GM21825 (cell line): ENCODE data around the gene BCAR3.
"Not testable (repeated sequence)": the region's sequence is repeated elsewhere in the genome, so short reads cannot be mapped to it uniquely, and the experiment has no call there.

Source experiments
- ATAC-seq: cut with Tn5 transposase; IDR thresholded peaks from one replicate; pipeline ENCODE4 v1.9.1; 2021; ENCODE audit warnings: mild to moderate bottlenecking, moderate library complexity; ENCODE audit not compliant: unreplicated experiment

BCAR3 gene

DNA sequence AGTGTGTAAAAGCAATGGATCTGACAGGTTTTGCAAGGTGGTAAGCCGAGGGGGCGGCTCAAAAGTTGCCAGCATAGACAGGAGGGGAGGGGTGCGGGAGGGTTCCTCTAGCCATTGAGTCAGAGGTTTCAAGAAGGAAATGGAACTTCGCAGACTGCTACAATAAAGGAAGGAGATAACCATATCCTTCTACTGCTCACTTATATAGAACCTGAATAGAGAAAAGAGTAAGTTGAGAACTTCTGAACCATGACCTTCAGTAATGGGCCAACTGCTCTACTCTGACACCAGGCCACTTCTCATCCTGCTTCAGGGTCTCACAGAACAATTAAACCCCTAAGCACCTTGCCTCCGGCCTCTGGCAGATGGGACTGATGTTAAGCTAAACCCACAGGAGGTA is 26.3 kb upstream of the BCAR3 start:
- peak; percentile 66 for ATAC-seq

DNA sequence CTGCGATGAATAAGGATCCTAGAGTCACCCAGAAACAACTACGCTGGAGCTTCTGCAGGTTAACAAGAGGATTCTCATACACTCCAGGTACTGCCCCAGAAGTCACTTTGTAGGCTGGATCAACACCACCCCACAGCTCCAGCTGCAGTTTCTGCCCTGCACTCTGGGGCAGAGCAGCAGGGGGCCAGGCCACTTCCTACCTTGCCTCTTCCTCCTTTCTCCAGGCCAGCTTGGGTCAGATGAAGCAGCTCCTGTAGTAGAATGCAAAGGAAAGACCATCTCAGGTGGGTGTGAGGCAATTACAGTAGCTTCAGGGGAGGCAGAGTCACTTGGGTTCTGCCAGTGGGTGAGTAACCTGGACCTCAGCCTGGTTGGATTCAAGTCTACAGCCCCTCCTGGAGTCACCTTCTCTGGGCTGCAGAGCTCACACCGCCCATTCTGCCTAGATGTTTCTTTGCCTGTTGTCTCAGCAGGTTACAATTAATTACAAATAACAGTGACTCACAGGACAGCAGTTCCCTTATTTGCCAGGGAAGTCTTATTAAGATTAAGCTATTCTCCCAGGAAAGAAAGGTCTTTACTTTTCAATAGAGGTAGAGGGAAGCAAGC is 24.4 kb upstream of the BCAR3 start:
- ATAC-seq: no peak

DNA sequence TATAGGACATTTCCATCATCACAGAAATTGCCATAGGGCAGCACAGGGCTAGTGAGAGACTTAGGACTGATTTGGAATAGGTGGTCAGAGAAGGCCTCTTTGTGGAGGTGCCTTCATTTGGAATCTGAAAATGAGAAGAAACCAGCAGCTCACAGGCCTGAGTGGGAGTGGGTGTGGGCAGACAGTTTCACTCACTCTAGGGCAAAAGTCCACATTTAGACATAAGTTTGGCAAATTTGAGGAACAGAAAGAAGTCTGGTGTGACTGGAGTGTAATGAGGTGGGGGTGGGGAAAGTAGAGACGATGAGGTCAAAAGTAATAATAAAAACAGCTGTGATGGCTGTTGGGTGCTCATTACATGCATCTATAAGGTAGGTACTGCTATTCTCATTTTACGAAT is 22.4 kb upstream of the BCAR3 start:
- peak; percentile 37 for ATAC-seq

DNA sequence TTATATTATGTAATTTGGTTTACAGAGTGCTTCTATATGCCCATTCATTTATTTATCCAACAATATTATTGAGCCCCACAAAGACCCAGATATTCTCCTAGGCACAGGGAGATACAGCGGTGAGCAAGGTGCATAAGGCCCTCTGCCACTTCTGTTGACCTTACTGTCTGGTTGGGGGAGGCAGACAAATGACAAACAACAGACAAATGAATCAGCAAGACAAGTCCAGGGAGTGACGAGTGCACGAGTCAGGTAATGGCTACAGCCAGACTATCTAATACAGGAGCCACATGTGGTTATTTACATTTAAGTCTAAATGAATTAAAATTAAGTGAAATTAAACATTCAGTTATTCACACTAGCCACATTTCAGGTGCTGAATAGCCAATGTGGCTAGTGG is 22.0 kb upstream of the BCAR3 start:
- ATAC-seq: no peak

DNA sequence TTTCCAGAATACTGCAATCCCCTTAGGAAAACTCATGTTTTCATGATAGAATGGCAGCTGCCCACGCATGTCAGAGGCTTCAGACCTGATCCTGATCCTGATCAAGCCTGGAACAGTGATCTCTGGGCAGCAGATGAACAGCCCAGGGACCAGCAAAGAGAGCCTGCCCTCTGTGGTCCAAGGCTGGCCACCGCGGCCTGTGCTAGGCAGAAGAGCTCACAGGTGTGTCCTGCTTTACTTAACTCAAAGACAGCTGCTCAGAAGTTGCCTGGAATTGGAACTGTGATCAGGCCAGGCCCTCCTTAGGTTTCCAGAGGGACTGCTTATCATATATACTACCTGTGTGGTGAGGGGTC is 21.2 kb upstream of the BCAR3 start:
- ATAC-seq: no peak

DNA sequence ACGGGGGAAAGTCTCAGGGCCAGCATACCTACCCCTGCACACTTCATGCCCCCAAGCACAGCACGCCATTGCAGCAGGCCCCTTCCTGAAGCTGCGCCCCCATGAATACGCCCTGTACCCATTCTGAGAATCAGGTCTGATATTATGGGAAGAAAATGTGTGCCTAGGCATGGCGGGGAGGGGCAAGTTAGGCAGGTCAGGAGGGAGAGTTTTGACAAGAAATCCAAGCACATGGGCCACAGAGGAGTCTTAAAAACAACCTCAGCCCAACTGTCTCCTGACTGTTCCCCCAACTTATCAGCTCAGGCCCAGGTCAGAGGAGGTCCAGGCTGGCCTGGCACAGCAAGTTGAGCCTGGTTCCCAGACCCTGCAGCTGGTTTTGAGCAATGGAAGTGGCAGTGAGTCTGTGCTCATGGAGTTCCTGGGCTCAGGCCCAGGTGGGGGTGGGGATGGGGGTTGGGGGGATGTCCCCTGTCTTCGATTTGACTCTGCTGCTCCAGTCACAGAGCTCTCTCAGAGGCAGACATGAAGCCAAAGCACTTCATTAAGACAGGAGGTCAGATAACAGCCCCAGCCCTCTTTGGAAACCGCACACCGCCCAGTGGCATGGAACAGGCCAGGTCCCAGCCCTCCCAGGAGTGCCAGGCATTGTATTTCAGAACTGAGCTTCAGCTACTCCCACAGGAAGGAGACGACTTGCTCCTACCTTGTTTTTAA is 20.6 kb upstream of the BCAR3 start:
- peak; percentile 37 for ATAC-seq

DNA sequence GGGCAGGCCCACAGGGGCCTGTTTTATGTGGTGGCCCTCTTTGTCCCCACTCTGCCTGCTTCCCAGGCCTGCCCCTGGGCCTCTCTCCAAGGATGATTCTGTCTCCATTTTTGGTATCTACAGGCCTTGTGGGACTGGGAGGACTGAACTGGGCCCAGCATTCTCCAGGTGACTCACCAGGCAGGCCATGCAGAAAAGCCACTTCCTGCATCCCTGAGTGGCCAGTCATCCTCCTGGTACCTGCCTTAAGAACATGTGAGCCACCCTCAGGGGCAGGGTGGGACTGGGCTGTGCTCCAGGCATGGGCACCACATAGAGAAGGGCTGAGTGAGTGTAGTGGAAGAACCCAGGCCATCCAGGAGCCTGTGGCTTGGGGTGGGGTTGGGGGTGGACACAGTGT is 20.0 kb upstream of the BCAR3 start:
- ATAC-seq: no peak

DNA sequence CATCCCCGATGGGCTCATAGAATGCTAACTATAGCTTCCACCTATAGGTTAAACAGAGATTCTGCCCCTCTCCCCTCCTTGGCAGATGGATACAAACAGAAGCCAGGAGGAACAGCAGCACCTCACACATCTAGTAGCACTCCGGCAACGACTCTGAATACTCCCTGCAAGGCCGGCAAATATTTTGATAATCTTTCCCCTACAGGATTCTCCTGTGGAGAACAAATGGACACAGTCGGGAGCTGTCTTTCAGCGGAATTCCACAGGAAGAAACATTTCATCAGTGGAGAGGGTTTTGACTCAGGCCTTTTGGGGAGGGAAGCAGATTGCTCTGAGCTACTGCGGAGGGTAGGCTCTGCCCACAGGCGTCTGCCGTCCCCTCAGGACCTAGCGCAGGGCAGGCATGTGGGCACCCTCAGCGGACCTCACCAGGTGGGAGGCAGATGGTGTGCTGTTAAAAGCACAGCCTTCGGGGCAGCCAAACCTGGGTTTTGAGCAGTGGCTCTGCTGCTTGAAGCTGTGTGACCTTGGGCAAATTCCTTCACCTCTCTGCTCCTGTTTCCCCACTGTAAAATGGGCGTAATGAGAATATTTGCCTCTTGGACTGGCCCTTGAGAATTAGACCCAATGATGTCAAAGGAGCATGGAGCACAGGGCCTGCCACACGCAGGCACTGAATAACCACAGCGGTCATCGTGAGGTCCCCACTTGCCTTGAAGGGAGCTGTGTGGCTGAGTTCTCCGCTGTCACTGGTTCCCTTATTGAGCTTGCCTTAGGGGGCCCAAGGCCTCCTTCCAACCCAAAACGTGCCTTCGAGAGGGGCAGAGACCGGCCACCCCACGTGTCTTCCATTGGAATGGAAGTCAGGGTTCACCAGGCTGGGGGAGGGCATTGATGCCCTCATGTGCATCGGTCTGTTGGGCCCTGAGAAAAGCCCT is 19.2 kb upstream of the BCAR3 start:
- ATAC-seq: no peak

DNA sequence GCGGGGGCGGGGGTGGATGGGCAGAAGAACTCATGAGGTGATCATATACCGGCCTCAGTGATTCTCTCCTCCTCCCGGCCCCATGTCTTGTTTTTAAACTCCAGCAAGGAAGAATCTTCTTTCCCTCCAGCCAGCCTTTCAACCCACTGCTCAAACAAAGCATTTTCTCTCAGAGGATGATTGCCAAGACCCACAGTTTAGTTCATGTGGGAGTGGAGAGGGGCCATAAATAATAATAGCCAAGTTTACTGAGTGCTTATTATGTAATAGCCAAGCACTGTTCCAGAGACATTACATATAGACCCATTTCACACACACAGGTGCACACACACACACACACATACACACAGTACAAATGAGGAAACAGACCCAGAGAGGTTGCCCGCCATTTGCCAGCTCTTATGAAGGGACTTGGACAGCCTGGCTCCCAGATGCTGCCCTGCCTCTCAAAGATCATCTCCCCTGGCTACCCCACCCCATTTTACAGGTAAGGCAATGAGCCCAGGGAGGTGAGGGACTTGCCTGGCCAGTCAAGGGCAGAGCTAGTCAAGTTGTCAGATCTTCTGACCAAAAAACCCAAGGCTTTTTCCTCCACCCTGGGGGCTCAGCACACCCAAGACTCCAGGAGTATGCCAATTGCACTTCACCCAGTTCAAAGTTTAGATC is 18.0 kb upstream of the BCAR3 start:
- ATAC-seq: no peak

DNA sequence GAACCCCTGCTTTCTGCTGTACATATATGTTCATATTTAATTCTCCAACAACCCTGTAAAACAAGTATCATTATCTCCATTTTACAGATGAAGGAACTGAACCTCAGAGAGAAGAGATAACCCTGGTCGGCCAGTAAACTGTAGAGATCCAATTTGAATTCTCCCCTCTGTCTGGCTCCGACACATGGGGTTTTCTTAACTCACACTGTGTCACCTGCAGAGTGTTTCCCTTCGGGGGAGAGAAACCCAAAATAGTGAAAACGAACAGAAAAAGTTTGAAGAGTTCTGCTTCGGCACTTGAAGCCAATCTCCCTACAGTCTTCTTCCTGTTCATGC is 17.4 kb upstream of the BCAR3 start:
- no peak for ATAC-seq

DNA sequence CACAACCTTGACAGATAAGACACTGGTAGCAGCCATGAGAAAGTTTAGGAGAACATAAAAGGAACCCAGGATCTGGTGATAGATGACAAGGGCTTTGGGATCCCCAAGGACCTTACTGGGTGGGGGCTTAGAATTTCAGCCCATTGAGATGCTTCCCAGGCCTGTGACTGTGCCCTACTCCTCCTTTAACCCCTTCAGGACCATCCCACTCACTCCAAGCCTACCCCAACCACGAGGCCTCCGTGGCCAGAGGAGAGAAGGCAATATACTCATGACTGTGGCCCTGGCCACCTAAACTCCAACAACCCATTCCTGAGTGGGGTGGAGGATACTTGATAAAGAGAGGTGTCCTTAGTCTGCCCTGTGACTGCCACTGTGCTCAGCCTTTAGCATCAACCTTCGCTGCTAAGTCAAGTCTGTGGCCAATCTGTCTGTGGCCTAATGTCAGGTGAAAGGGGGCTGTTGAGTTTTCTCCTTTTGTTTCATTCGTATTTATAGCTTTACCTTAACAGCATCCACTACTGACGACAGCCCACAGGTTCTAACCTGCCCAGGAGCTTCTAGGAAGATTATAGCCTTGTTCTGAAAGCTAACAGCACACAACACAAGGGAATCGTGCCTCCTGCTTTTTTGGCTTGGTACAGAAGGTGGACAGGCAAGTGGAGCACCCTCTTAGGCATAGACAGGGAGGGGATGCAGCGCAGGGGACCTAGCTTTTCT is 16.9 kb upstream of the BCAR3 start:
- ATAC-seq: no peak

DNA sequence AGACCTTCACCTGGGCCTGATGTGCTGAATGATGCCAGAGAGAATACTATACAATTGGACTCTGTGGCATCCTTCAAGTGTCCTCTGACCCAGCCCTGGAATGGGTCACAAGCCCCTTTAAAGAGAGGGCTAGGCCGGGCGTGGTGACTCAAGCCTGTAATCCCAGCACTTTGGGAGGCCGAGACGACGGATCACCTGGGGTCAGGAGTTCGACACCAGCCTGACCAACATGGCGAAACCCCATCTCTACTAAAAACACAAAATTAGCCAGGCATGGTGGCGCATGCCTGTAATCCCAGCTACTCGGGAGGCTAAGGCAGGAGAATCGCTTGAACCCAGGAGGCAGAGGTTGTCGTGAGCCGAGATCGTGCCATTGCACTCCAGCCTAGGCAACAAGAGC is 15.9 kb upstream of the BCAR3 start:
- ATAC-seq: not testable (repeated sequence)

DNA sequence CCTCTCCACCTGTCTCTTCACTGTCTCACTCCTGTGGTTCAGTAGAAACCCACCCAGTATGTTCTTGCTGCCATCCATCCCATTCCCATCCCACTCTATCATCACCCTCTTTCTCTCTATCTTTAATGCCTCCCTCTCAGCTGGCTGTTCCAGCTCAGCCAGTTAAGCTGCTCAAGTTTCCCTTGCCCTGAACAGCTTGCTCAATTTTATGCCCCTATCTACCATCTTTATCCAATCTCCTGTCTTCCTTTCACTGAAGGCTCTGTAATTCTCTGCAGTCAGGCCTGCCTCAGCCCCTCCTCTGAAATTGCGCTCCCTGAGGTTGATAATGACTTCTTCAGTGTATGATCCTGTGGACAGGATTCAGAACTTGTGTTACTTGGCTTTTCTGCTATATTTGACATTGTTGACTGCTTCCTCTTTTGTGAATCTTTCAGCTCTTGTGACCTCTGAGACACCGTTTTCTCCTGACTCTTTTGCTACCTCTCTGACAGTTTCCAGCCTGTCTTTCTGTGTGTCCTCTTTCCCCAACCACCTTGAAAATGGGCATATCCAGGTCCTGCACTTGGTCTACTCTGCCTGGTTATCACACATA is 13.9 kb upstream of the BCAR3 start:
- ATAC-seq: no peak

DNA sequence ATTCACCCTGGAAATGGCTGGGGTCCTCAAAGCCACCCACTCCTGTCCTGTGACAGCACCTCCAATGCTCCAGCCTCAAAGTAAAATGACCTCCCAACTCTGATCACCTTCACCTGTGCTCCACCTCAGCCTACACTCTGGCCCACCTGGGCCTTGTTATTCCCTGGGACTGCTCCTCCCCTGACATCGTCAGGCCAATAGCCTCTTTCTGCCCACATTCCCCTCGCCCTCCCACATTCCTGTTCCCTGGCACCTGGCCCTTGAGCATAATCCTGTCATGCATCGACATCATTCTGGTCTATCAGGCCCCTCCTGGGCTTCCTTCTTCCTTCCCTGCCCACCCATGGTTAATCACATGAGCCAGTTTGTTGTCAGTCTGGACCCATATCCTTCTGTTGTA is 13.2 kb upstream of the BCAR3 start:
- no peak for ATAC-seq

DNA sequence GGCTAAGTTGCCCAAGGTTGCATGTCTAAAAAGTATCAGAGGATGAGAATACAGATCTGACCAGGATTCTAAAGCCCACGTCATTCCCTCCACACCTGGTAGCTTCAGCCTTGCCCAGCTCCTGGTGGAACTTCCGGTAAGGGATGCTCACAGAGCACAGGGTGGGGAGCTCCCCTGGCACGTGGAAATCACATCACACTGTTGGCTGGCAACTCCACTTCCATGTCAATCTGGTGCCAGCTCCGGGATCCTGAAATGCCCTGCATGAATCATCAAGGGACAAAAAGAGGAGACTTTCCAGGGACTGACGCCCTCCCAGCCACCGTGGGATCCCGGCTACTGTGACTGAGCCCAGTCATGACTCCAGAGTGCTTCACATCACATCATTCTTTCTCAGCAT is 12.4 kb upstream of the BCAR3 start:
- no peak for ATAC-seq

DNA sequence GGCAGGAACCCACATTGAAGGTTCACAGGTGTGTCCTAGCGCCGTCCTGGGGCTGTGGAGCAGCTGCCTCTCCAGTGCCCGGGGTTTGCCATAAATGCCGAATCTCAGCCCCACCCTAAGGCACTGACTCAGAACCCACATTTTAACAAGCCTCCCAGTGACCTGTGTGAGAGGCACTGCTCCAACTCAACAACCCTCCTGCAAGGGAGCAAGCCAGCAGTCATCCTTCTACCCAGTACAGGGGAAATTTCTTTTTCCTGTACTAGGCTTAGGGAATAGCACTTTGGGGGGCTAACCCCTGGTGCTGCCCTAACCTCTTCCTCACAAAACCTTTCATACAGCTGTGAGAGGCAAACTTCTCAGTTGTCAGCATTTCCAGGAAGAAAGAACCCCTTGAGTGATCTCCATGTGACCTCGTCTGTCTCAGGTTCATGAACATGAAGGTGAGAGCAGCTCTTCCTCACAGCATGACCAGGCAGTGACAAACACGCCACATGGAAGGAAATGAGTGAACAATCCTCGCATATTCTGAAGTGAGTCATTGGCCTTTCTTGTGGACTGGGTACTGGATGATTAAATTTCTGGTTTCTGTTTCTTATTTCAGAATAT is 11.4 kb upstream of the BCAR3 start:
- ATAC-seq: peak; percentile 72

DNA sequence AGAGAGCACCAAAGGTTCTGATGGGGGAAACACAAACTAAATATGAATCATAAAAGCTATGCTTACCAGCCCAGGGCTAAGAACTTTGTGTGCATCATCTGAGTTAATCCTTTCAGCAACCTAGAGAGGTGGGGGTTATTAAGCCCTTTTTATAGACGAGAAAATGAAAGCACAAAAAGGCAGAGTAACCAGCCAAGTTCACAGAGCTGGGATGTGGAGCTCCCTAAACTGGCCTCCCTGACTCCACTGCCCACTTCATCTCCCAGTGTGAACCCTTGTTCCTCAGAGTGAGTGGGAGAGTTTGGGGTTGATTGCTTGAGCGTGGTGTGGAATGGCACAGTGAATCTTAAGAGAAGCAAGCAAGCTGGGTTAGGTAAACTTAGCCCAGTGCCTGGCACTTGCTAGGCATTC is 10.8 kb upstream of the BCAR3 start:
- no peak for ATAC-seq

DNA sequence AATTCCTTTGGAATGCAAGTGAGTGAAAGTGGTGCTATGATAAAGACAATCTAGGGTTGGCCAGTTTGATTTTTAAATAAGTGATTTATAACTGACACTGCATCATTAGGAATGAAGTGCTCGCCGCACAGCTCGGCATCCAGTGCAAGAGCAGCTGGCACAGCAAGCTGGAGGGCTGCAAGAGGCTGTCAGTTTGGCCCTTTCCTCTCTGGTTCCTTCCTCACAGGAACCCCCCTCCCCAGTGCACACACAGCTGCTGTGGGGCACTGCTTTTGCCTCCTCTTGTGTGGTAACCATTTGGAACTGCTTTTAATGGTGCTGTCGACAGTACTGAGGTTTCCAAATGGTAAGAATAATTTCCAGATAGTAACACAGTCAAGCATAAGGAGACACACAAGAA is 10.4 kb upstream of the BCAR3 start:
- no peak for ATAC-seq

DNA sequence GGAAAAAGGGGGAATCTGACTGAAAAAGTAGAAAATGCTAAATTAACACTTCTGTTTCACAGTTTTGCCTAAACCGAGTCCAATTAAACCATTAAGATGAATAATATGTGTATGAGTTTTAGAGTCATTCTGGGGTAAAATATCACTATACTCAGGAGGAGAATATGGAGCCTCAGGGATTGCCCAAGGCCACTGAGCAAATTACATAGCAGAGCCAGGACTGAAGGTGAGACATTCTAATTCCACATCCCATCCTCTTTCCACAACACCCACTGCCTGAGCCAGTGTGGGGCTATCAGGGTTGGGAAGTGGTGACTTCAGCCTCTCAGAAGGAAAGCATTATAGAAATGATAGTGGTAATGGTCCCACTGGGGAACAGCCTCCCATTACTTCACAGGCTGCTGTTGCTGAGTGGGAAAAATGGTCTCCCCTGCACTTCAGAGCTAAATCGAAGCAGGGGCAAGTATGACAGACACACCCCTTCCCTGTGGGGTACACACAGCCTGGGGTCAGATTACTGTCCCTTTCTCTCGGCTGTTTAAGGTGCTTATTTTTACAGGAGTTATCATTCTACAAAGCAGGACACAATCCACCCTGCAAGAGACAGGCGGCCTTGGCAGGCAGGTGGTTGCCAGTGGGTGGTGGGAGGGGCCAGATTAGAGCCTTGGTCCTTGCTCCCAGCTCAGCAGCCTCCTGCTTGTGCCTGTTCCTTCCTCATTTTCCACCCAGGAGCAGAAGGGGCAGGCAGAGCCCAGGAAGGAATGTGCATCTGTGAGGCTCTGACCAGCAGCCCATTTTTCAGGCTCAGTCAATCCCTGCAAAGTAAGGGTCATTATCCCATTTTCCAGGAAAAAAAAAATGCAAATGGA is 9.5 kb upstream of the BCAR3 start:
- no peak for ATAC-seq
